Iris pigment epithelial cell (primary cell): Measurements from ENCODE around the gene UACA.

Source experiments
- DNase-seq: peaks from one replicate; pipeline ENCODE4 v3.0.0-alpha.2; 2011; ENCODE audit warnings: low read depth

Gene UACA

GRCh38 chr15:70788114-70789049 lies 25.0 kb upstream of the UACA start:
- peak; percentile 85 for DNase-seq

DNA sequence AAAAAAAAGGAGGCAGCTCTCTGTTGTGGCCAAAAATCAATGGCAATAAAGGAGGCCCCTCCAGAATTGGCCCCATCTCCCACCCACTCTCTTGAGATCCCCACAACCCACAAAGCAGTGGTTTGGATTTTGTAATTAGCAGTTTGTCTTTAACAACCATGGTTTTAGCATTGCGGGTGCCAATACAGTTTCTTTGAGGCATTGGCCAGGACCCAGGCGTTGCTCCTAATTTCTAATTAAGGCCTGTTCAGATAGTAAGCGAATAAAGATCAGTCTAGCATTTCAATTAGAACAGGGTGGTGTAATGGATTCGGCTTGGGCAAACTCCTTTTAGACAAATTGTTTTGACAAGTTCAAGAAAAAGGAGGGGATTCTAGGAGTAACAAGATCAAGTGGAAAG lies 23.6 kb upstream of the UACA start:
- DNase-seq: no peak

DNA sequence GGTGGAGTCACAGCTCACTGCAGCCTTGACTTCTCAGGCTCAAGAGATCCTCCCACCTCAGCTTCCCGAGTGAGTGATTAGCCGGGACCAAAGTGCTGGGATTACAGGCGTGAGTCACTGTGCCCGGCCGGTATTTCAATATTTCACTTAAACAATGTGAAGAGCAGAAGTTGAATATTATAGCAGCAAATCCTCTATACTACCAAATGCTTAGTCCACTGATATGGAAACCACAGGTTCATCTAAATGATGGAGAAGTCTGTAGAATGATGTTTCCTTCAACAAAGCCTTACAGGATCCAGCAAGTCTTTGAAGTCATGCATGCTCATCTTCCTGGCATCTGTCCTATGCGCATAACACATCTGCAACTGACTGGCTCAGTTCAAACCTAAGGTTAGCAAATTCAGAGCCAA lies 20.3 kb upstream of the UACA start:
- peak; percentile 82 for DNase-seq

DNA sequence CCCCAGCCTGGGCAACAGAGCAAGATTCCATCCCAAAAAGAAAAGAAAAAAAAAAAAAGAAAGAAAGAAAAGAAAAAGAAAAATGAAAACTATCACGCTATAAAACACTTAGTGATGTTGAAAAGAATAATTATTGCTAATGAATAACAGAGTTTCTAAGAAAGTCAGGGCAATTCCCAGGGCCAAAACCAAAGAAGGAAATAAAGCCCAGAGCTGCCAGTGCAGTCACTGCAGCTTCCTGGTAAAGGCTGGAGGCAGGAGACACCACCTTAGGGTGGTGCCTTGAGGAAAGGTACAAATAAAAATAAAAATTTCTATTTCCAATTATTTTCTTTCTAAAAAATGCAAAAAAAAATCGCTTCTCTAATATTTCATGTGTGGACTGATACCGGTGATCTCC lies 19.7 kb upstream of the UACA start:
- no peak for DNase-seq

- no peak for DNase-seq
Observed at GRCh38 chr15:70781236-70781635, 17.9 kb upstream of the UACA start.

DNA sequence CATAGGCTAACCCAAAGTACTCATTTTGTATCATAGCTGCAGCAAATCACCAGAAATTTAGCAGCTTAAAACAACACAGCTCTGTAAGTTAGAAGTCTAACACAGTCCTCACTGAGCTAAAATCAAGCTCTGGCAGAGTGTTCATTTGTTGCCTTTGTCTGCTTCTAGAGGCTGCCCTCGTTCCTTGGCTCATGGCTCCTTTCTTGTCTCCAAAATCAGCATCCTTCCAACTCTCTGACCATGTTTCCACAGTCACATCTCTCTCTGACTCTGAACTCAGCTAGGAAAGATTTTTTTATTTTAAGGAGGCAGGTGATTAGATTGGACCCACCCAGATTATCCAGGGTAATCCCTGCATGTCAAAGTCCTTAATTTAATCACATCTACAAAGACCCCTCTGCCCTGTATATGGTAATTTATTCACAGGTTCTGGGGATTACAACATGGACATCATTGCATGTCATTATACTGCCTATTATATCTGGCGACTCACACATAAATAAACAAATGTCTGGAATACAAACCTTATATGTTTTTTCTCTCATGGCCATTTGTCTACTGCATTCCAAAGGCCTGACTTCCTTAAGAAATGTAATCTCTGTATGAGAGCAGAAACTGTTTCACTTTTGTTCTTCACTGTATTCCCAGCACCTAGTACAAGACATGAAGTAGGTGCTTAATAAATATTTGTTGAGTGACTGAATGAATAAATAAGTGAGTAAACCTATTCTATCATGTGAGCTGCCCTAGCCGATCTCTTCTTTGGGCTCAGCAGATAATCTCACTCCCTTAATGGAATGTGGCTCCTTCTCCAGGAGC lies 15.1 kb upstream of the UACA start:
- DNase-seq: peak; percentile 92

DNA sequence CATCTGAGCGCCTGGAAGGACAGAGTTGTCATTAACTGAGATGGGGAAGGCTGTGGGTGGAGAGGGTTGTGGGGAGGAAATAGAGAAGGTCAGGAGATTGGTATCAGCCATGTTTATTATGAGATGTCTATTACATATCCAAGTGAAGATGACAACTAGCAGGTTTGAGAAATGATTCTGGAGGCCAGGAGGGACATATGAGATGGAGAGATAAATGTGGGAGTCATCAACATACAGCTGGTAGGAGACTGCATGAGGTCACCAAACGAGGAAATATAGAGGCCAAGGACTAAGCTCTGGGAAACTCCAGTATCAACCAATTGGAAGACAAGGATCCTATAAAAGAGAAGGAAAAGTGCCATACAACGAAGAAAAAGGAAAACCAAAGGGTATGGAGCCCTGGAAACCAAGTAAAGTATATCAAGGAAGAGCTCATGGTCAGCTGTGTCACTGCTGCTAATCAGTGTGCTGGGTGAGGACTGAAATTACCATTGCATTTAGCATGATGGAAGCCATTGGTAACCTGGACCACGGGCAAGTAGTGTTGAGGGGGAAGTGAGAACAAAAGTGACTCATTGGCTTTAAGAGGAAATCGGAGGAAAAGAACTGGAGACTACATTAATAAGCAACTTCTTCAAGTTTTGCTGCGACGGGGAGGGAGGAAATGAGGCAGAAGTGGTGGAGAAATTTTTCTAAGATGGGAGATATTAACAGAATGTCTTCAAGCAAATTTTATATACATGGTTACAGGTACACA lies 14.0 kb upstream of the UACA start:
- DNase-seq: peak; percentile 63

DNA sequence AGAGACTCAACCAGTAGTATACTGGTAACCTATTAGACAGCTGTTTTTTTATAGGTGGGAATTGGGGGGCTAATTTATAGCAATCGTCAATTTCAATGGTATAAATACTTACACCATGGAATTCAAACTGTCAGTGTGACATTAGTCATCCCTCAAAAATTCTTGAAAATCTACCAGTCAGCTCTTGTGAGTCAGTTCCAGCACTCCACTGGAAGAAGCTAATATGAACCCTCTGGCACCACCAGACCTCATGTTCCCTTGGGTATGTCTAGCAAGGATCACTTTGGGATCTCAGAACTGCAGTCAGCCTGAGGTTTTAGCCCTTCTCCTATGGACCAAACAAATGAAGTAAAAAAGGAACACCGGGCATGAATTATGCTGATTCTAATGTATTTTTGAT lies 11.8 kb upstream of the UACA start:
- peak; percentile 87 for DNase-seq

- DNase-seq: no peak
Observed at GRCh38 chr15:70772402-70772801, 9.0 kb upstream of the UACA start.

GRCh38 chr15:70770863-70771262 lies 7.5 kb upstream of the UACA start:
- no peak for DNase-seq

DNA sequence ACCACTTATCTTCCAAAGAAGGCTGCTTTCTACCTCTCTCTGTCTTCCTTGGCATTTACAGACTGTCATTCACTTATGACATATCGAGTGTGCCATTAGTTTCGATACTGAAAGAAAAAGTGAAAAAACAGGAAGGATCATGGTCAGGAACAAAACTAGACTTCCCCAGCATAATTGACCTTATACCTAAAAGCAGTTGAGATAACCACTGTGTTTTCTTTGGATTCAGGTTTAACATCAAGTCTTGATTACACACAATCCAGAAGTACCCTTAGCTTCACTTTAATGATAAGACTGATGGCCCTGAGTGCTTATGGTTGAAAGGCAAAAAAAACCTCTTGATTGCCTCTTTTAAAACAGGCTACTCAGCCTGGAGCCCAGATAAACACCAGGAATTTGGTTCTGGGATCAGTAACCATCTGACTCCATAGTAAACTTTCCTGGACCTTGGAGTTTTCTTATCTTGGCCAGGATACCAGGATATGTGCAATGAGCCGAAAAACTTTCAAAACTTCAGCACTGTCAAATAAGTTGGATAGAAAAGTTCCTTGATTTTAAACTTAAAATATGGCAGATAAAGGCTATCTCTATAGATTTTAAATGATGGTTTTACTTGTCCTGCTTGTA lies 5.0 kb upstream of the UACA start:
- DNase-seq: no peak

GRCh38 chr15:70767667-70768066 lies 4.3 kb upstream of the UACA start:
- no peak for DNase-seq

DNA sequence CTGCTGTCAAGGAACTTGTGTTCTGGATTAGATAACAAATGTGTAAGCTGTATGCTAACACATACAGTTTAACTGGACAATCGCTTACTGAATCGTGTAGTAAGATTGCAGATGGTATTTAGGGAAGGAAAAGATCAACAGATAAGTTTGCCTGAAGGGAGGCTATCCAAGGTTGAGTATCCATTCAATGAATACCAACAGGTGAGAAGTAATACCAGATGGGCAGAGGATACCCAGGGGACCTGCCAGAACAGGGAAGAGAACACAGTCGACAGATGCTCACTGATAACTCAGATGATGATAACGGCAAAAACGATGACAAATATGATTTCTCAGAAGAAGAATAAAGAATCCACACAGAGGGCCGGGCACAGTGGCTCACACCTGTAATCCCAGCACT lies 3.2 kb upstream of the UACA start:
- no peak for DNase-seq

- DNase-seq: peak; percentile 69
Observed at GRCh38 chr15:70765504-70766281, 2.3 kb upstream of the UACA start.

DNA sequence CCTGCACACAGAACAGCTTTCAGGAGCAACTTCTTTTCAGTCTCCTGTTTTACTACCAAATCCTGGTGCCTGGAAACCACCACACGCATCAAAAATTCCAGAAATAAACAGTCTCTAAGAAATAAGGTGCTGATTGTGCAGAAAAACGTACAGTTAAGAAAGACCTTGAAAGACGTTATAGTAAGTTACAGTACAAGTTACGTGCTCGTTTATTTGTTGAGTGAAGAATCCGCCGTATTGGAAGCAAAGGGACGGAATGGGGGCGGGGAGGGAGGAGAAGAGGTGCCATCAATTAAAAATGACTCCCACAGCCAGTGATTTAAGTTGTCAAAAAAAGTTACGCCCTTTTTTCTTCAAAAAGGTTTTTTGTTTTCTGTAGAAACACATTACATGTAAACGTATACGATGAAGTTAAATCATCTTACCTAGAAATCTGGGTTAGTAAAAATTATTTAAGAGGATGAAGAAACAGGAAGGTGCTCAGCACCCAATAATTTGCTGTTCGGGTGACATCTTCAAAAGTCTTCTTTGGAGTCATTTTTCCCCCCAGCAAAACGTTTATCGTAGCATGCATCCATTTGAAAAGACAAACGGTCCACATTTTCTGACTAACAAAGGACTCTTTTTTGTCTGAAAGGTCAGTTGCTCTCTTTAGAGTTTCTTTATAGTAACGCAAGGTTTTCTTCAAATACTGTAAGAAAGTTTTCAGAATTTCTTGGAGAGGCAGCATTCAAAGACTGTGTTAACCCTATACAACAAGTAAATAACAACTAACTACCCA lies 782 bp upstream of the UACA start:
- no peak for DNase-seq

- DNase-seq: peak; percentile 81
Observed at GRCh38 chr15:70762469-70763119, 764 bp downstream of the UACA start.

DNA sequence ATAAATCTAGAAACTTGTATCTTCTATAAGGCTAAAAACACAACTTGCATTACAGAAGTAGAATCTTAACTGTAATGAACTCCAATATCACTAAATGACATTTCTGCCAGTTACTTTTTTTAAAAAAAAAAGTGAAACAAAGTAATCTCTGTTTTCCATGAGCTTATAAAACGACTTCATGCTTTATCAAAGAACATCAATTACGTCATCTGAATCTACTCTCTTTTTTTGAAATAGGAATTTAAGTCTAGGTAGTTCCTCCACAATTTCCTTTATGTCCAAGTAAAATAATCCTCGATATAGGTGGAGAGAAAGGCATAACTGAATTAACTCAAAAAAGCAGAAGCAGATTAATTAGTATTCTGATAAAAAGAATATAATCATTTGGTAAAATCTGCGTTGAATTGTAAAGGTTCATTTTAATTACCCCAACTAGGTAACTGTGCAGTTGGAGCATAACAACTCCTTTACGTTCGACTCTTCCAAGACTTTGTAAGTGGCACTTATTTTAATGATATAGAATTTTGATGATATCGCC lies 1.4 kb downstream of the UACA start:
- DNase-seq: no peak

GRCh38 chr15:70761046-70761445 lies 2.3 kb downstream of the UACA start:
- no peak for DNase-seq

GRCh38 chr15:70758790-70759462 lies 4.4 kb downstream of the UACA start:
- DNase-seq: no peak
